ENCODE results near the gene P2RX7.

Gene P2RX7

GRCh38 chr12:121229826-121230537, 97.3 kb downstream of the P2RX7 start:
- DNase-seq (ENCODE audit: low spot score), result peak; percentile 71

- no peak for DNase-seq (ENCODE audit: low spot score)
These were observed 97.8 kb downstream of the P2RX7 start for GRCh38 chr12:121230538-121230907.

- no peak for DNase-seq (ENCODE audit: low spot score)
These were observed 99.5 kb downstream of the P2RX7 start for GRCh38 chr12:121232163-121232562.

- no peak for DNase-seq (ENCODE audit: low spot score)
These were observed 100.4 kb downstream of the P2RX7 start for GRCh38 chr12:121232977-121233627.

- no peak for DNase-seq (ENCODE audit: low spot score)
These were observed 100.9 kb downstream of the P2RX7 start for GRCh38 chr12:121233628-121234020.

- DNase-seq (ENCODE audit: low spot score), result no peak
These were observed 104.1 kb downstream of the P2RX7 start for GRCh38 chr12:121236776-121237175.

- DNase-seq (ENCODE audit: low spot score), result no peak
These were observed 104.7 kb downstream of the P2RX7 start for GRCh38 chr12:121237415-121237814.
